HuH-7 (cell line): ENCODE data around the gene PPP1R1B.

Source experiments
- DNase-seq: peaks from one replicate; pipeline ENCODE4 v3.0.0; 2011; ENCODE audit warnings: low spot score

The PPP1R1B gene

DNA sequence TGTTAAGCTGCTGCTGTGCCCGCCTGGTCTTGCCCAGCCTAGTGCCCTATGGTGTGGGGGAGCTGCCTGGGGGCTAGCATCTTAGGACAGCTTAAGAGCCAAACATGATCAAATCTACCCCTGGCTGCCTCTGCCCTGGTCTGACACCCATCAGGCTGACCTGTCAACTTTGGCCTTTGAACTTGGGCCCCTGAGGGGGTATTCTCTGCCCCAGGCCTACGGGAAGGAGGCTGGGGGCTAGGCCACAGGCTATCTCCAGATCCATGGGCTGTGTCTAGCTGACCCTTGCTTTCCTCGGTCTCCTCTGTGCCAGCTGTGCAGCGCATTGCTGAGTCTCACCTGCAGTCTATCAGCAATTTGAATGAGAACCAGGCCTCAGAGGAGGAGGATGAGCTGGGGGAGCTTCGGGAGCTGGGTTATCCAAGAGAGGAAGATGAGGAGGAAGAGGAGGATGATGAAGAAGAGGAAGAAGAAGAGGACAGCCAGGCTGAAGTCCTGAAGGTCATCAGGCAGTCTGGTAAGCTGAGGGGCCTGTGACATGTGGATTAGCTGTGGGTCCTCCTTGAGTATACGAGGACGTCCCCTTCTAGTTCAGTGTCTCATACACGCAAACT is 6.9 kb downstream of the PPP1R1B start:
- DNase-seq: no peak

DNA sequence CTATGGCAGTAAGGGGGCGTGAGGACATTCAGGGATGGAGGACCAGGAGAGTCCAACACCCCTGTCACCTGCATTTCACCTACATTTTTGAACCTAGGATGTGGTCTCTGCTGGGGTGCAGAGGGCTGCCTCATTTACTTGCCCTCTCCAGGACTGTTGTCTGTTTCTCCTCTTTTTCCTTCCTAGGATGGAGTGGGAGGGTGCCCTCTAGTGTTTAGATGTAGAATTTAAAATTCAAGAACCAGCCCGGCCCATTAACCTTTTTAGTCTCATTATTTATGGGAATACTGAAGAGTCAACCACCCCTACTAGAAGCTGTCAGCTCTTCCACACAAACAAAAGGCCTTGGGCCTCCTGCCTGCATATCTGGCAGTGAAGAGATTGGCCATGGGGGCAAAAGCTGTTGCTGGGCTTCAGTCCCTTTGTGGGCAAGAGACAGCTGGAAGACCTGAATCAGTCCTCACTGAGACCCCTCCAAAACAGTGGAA is 7.7 kb downstream of the PPP1R1B start:
- peak; percentile 57 for DNase-seq

DNA sequence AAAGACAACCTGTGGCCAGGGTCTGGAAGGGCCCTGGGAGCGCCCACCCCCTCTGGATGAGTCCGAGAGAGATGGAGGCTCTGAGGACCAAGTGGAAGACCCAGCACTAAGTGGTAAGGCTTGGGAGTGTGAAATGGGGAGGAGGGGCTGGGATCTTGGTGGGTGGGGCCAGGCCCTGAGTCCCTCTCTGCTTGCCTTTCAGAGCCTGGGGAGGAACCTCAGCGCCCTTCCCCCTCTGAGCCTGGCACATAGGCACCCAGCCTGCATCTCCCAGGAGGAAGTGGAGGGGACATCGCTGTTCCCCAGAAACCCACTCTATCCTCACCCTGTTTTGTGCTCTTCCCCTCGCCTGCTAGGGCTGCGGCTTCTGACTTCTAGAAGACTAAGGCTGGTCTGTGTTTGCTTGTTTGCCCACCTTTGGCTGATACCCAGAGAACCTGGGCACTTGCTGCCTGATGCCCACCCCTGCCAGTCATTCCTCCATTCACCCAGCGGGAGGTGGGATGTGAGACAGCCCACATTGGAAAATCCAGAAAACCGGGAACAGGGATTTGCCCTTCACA is 8.9 kb downstream of the PPP1R1B start:
- no peak for DNase-seq

DNA sequence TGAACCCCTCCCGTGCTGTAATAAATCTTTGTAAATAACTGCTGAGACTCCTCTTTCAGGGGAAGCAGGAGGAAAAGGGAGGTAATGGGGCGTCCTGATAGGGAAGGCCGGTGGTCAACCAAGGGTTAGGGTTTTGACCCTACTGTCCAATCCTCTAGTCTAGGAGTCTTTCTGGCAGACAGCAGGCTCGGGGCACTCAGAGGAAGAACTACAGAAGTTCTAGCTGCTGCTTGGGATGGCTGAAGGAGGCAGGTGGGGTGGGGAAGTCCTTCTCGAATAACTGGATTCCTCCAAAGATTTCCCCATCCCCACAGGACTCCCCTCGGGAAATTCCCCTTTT is 9.8 kb downstream of the PPP1R1B start:
- DNase-seq: no peak

DNA sequence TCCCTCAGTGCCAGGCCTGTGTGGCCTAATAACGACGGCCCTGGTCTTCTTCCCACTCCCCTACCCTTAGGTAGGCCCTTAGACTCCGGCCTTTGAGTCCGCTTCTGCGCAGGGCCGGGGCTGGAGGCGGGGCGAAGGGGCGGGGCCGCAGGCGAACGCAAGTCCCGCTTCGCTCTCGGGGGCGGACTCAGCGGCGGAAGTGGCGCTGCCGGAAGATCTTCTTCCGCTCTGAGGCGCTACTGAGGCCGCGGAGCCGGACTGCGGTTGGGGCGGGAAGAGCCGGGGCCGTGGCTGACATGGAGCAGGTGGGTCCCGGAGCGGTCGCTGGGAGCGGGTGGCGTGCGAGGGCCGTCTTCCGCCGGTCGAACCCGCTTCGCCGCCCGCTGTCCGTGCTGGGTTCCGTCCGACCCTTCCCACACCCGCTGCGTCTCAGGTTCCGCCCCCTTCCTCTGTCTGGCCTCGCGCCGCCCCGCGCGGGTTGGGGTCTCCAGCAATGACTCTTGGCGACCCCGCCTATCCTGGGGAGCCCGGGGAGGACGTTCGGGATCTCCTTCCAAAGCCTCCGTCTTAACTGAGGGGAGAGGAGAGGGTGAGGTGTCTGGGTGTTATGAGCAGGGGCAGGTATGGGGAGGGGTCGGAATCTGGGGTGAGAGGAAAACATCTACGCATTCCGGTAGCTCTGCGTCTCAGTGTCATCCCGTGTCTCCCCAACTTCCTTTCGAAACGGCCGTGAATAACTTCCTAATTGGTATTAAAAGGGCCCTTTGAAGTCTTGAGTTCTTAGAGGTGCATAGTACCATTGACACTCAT is 10.4 kb downstream of the PPP1R1B start, which contains the start of gene STARD3:
Gene STARD3 (plus strand): TSS at position 218 of the 810 bp plus-strand sequence. CDS start 16,388 bp downstream, outside the sequence.
- DNase-seq: peak; percentile 91

DNA sequence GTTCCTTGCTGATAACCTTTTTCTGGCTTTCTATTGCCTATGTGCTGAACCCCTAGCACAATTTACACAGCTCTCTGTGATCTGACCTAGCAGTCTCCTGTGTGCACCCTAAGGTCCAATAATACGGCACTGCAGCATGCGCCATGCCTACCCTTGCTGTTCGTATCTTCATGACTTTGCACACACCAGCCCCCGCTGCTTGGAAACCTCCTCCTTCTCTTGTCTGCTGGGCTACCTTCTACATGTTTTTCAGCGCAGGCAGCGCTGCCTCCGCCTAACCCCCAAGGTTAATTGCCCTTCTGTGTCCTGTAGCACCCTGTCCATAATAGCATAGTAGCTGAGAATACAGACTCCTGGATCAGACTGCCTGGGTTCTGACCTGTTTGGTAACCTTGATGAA is 11.6 kb downstream of the PPP1R1B start:
- no peak for DNase-seq

DNA sequence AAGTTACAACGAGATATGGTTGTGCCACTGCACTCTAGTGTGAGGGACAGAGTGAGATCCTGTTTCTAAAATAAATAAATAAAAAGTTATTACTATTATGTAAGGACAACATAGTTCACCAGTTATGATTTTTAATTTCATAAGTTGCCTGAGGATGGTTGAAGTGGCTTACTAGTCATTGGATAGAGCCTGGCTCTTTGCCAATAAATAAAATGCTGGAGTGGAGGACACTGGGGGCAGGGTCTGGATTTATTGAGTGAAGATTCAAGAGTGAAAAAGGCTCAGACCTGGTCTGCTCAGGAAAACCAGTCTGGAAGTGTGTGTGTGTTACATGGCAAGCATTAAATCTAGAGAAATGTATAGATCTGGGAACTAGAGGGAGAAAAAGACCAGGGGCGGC is 12.3 kb downstream of the PPP1R1B start:
- no peak for DNase-seq

DNA sequence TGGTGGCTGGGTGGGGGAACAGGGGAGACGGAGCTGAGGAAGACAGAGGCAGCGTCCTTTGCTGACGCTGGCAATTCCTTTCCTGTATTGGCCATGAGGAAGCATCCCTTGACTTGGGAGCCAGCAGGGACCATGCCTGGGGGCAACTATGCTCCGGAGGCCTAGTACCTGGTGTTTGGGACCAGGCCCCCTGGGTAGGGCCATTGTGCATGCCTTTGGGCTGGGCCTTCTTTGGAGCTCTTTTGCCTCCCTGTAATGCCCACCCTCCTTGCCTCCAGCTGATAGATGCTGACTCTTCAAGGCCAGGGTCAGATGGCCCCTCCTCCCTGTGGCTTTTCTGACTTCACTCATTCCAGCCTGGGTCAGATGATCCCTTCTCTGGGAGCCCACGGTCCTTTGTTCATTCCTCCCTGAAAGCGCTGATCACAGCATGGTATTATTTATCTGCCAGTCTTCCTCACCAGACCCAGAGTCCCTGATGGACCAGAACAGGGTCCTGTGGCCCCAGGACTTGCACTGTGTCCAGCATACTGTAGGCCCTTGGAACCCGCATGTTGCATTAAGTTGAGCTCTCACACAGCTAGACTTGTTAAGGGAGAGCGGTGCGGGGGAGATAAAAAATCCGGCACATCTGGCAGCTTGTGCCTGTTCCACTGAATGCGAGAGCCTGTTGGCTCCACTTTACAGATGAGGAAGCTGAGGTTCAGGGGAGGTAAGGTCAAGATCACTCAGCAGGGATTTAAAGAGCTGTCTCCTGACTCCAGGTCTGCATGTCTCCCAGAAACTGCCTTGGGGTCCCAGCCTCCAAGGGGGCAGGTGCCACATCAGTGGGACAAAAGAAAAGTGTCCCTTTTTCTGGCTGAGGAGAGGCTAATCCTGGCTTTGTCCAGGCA is 13.1 kb downstream of the PPP1R1B start:
- DNase-seq: no peak

DNA sequence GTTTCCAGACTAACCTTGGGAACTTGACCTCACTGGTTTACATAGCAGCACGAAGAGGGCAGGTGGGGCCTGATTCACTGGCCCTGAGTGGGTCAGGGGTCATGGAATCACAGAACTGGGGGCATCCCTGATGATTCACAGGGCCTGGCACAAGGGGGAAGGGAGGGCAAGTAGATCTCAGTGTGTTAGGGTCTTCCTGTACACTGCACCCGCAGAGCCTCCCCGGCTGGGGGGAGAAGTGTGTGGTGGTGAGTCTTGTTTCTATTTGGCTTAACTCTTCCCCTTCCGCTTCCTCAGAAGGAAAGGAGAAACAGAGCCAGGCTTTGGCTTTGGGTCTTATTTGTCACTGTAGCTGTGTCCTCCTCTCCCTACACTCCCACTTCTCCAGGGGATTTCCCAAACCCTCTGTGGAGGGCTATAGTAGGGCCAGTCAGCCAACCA is 13.9 kb downstream of the PPP1R1B start:
- no peak for DNase-seq

DNA sequence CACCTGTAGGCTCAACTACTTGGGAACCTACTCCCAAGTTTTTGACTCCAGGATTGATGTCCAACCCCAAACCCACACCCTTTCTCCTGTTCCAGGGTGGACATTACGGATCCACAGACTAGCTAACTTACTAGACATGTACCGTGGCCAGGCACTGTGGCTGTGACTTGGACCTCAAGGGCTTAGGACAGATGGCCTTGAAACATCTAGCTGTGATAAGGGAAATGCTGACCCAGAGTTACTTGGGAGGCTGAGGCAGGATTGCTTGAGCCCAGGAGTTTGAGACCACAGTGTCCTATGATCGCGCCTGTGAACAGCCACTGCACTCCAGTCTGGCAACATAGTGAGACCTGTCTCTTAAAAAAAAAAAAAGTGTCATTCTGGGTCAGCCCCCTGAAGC is 14.3 kb downstream of the PPP1R1B start:
- no peak for DNase-seq

DNA sequence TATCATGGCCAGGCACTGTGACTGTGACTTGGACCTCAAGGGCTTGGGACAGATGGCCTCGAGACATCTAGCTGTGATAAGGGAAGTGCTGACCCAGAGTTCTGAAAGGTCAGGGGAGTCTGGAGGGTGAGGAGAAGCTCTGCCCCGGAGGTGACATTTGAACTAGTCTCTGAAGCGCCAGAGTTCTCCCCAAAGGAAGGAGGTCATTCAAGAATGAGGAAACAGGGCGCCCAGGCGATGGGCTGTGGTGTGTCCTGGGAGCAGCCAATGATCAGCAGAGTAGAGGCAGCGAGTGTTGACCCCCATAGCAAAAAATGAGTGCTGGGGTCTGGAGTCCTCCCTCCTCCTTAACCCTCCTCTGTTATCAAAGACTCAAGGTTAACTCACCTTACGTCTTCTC is 15.1 kb downstream of the PPP1R1B start:
- DNase-seq: no peak

DNA sequence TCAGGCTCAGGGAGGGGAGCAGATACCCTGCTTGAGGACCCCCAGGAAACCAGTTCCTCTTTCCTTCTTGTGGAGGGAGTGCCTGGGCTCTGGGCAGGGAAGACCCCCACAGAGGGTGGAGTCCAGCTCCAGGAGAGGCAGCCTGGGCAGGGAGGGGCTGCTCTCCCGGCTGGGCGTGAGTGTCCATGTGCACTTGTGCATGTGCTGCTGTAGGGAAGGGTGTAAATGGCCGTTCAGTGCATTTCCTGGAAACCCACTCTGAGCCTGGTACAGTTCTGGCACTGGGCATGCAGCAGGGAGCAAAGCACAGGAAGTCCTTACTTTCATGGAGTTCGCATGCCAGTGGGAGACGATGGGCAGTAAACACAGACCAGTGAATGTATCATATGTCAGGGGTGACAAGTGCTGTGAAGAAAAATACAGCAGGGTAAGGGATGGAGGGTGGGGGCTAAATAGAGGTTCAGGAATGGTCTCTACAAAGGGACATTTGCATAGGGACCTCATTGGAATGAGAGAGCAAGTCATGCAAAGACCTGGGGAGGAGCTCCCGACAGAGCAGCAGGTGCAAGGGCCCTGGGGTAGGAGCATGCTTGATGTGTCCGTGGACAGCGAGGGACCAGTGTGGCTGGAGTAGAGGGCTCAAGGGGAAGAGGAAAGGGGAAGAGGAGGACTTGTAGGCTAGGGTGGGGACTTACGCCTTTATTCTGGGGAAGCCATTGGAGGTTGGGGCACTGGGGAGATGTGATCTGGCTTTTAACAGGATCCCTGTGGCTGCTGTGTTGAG is 15.7 kb downstream of the PPP1R1B start:
- no peak for DNase-seq

DNA sequence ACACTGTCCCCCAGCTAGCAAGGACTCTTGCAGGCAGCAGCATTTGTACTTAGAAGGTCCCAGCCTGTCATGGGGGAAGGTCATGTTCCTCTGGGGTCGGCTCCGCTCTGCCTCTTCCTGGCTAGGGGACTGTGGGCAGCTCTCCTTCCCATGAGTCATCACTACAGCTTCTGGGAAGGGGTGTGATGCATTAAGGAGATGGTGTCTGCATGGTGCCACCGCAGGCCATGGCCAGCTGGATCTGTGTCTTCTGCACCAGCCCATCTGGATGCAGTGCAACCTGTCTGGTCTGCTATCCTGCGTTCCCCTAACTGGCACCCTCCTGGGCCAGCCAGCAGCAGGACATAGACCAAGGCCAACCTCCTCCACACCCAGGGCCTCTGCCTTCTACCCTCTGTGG is 16.5 kb downstream of the PPP1R1B start:
- no peak for DNase-seq

DNA sequence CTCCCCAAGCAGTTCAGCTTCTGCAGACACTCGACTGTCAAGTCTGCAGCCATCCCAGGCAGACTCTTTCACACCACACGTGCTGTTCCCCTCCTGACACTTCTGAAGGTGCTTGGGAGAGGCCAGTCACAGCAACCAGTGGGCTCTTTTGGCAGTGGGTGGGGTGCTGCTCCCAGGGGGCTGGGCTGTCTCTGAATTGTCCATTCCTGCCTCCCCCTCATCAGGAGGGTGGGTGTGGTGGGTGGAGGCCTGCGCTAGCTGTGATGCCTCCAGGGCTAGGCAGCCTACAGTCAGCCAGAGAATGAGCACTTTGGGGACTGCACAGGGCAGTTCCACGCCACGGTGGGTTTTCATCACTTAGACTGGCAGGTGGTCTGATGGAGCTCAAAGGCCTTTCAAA is 20.5 kb downstream of the PPP1R1B start:
- no peak for DNase-seq

DNA sequence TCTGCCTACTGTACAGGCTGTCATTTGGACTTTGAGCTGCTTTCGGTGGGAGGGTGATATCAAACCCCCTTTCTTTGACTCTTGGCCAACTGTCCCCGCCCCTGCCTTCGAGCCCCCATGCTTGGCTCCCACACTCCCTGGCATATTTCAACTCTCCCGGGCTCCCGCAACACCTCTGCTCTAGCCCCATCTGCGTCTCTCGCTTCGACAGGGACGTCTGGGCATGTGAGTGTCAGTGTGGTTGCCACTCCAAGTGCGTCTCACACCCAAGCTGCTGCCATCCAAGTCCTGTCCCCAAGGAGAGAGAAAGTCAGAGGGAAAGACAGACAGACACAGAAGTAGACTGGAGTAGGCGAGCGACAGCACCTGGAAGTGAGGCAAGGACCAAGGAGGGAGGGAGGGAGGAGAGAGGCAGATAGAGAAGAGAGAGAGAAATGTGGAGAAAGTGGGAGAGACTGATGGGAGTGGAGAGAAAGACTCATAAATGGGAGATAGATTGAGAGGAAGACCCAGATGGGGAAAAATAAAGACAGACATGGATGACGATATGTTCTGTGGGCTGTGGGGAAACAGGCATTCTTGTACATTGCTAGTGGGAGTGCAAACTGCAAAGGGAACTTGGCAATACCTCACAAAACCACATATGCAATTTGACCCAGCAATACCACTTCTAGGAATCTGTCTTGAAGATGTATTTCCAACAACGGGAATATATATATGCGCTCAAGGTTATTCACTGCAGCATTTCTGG is 22.0 kb downstream of the PPP1R1B start:
- DNase-seq: no peak

DNA sequence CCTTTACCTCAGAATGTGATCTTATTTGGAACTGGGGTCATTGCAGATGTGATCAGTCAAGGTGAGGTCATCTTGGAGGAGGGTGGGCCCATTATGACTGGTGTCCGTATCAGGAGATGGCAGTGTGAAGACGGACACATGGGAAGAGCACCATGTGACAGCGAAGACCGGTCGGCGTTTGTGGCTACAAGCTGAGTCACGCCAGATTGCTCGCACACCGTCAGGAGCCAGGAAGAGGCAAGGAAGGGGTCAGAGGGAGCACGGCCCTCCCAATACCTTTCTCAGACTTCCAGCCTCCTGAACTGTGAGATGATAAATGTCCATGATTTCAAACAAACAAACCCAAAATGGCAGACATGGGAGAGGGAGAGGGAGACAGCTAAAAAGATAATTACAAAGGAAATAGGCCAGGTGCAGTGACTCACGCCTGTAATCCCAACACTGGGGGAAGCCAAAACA is 23.4 kb downstream of the PPP1R1B start:
- DNase-seq: no peak

DNA sequence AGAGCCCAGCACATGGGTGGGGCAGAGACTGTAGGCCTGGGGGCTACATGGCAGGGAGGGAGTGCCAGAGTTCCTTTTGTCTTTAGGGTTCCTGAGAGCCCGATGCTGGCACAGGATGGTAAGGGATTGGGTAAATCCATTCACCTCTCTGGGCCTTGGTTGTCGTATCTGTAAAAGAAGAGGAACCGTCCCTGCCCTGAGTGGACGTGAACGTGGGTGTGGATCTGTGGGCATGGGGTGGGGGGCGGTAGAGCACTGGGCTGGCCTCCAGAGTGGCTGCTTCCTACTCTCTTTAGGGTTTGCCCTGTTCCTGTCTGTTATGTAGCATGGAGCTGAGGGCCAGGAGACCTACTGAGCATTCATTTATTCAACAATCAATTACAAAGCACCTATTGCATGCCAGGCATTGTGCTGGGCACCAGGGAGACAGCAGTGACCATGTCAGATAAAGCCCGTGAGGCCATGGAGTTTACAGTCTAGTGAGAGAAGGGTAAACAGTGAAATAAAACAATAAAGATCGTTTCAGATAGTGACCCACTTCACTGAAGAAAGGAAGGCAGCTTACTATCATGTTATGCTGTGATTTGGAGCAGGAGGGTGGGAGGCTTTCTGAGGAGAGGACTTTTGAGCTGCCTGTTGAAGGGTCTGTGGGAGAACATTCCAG is 25.3 kb downstream of the PPP1R1B start:
- no peak for DNase-seq

DNA sequence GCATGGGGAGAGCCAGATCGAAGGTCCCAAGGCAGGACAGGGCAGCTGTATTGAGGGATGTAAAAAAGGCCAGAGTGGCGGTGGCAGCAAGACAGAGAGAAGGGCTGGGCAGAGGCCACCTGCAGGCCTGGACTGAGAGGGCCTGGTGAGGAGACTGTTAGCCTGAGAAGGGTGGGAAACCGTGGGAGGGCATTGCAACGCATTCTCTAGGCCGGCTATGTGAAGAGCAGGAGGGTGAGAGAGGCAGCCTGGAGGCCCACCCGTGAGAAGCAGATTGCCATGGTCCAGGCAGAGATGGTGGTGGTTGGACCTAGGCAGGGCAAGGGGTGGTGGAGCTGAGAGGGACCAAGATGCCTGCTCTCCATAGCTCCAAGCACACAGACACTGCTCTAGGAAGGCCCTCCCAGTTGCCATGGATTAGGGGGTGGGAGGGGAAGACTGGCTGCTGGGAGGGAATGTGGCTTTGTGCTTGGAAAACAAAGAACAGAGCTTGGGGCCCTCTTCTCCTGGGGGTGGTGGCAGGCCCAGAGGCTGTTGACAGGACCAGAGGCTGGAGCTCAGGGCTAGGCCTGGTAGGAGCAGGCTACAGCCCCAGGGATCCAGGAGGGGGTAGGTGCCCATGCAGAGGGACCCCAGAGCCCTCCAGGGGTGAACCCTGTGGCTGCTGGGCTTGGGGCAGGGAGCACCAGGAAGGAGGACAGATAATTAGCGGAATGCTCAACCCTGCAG is 26.0 kb downstream of the PPP1R1B start:
- DNase-seq: no peak

DNA sequence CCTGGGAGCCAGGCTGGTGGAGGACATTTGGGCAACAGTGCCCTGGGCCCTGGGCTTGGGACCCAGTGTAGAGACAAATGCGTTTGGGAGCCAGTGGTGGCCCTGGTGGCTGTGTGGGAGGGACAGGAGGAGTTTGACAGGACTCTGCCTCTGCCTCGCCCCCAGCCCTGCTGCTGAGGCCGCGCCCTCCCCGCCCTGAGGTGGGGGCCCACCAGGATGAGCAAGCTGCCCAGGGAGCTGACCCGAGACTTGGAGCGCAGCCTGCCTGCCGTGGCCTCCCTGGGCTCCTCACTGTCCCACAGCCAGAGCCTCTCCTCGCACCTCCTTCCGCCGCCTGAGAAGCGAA is 26.5 kb downstream of the PPP1R1B start:
- DNase-seq: no peak
